GM11168 (cell line): ENCODE results near the gene RAB12.

Source experiments
- in situ Hi-C: fragments of 300-500 bp; cut with MboI; formaldehyde crosslinking; loops from one replicate; pipeline ENCODE4 v1.12.0; 2022; ENCODE audit warnings: low sequenced_read_pairs; ENCODE audit not compliant: unreplicated experiment

The RAB12 gene

GRCh38 chr18:8673256-8674209, 64.3 kb downstream of the RAB12 start:
- in situ Hi-C loops, result no loop called here

GRCh38 chr18:8675057-8675456, 65.8 kb downstream of the RAB12 start:
- in situ Hi-C loops, result no loop called here

GRCh38 chr18:8681196-8681595, 72.0 kb downstream of the RAB12 start:
- in situ Hi-C loops, result no loop called here

- in situ Hi-C loops, result no loop called here
These were observed 75.3 kb downstream of the RAB12 start for GRCh38 chr18:8684577-8684976.

GRCh38 chr18:8685141-8685913, 76.1 kb downstream of the RAB12 start:
- in situ Hi-C loops, result no loop called here

GRCh38 chr18:8685914-8686216, 76.6 kb downstream of the RAB12 start:
- in situ Hi-C loops, result no loop called here

- in situ Hi-C loops, result no loop called here
These were observed 77.4 kb downstream of the RAB12 start for GRCh38 chr18:8686611-8687010.

GRCh38 chr18:8688216-8688800, 79.1 kb downstream of the RAB12 start:
- in situ Hi-C loops, result no loop called here

GRCh38 chr18:8688816-8689215, 79.6 kb downstream of the RAB12 start:
- in situ Hi-C loops, result no loop called here
